ACC112 (cell line): ENCODE data around the gene LPP.
A peak's percentile ranks its signal among the peaks of the same experiment; 100 is the strongest.

Source experiments
- H2AFZ ChIP-seq: fragments of 200-600 bp; sonication (generic); one replicate; pipeline ENCODE4 v1.6.0; 2017; ENCODE audit warnings: antibody characterized with exemption, low read length; ENCODE audit not compliant: unreplicated experiment
- H3K27ac ChIP-seq: fragments of 200-600 bp; sonication (generic); 2 replicates; pipeline ENCODE4 v1.5.1; 2014; ENCODE audit warnings: low read depth, mild to moderate bottlenecking, antibody characterized with exemption, low read length, moderate library complexity
- H3K27me3 ChIP-seq: fragments of 200-600 bp; sonication (generic); 2 replicates; pipeline ENCODE4 v1.6.1; 2014; ENCODE audit warnings: mild to moderate bottlenecking, antibody characterized with exemption, low read length, moderate library complexity, mixed read lengths; ENCODE audit not compliant: insufficient read depth
- H3K36me3 ChIP-seq: fragments of 200-600 bp; sonication (generic); 2 replicates; pipeline ENCODE4 v1.6.1; 2016; ENCODE audit warnings: mild to moderate bottlenecking, antibody characterized with exemption, low read length, moderate library complexity, mixed read lengths; ENCODE audit not compliant: insufficient read depth
- H3K4me1 ChIP-seq: fragments of 200-600 bp; sonication (generic); one replicate; pipeline ENCODE4 v1.6.1; 2016; ENCODE audit warnings: low read length, mixed read lengths; ENCODE audit not compliant: insufficient read depth, unreplicated experiment, control insufficient read depth
- H3K4me3 ChIP-seq: fragments of 200-600 bp; sonication (generic); 2 replicates; pipeline ENCODE4 v1.5.1; 2014; ENCODE audit warnings: mild to moderate bottlenecking, low read depth, low read length
- H3K79me2 ChIP-seq: fragments of 200-600 bp; sonication (generic); one replicate; pipeline ENCODE4 v1.6.0; 2016; ENCODE audit warnings: low read length; ENCODE audit not compliant: control insufficient read depth, unreplicated experiment, insufficient read depth

LPP gene

DNA sequence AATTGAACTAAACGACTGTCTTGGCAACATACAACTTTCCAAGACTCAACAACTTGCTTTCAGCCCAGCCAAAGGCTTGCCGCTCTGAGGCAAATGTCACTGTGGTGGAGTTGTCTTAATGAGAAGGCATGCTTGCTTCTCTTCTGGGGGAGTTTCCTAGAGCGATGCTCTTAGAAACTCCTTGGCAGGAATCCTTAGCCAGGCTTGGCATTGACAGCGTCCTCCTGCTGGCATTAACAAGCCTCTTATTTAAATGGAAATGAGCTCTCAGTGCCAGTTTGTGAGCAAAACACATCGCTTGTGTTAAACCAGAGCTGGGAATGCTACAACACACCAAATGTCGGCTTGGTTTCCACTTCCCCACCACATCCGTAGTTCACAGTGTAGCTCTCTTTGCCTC, 752.3 kb downstream of the LPP start:
- Histone ChIP-seq H3K27ac (no peak overlapping the region), H3K4me3 (no peak overlapping the region), H2AFZ (no peak overlapping the region), H3K79me2 (no peaks in the 10 kb centered on the region), H3K27me3 (no peaks in the 10 kb centered on the region), H3K36me3 (no peaks in the 10 kb centered on the region), H3K4me1 (peaks cover 17% of the 10 kb centered on the region)

DNA sequence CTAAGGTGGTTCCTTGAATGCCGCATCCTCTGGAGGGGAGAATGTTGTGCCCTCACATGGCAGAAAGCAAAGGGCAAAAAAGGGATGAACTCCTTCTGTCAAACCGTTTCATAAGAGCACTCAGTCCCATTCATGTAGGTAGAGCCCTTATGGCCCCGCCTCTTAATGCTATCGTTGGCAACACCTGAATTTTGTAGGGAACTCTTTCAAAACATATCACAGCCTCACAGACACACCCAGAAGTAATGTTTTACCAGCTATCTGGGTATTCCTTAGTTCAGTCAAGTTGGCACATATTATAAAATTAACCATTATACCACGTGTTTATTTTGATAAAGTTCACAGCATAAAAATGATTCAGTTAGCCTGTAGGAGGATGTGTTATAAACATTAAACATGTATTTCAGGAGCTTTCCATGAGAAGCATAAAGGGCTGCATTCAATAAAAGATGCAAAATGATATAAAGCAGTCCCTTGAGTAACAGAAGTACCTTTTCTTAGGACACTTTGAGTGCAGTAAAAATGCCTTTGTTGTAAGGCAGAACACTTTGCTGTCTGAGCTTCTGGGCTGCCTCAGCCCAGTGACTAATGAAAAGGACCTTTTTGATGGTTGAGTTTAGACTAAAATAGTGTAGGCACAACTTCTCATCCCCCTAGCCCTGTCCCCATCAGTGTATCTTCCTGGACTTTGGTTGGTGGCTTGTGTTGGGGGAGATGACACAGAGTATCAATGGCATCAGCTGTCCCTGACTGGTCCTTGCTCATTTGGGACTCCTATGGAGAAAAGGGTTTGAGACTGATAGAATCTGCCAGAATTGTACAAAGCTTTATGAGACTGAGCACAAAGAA, 754.3 kb downstream of the LPP start:
- Histone ChIP-seq H2AFZ (no peak overlapping the region), H3K79me2 (no peaks in the 10 kb centered on the region), H3K27ac (no peak overlapping the region), H3K27me3 (no peaks in the 10 kb centered on the region), H3K4me1 (peaks cover 5% of the 10 kb centered on the region), H3K36me3 (no peaks in the 10 kb centered on the region), H3K4me3 (no peak overlapping the region)

DNA sequence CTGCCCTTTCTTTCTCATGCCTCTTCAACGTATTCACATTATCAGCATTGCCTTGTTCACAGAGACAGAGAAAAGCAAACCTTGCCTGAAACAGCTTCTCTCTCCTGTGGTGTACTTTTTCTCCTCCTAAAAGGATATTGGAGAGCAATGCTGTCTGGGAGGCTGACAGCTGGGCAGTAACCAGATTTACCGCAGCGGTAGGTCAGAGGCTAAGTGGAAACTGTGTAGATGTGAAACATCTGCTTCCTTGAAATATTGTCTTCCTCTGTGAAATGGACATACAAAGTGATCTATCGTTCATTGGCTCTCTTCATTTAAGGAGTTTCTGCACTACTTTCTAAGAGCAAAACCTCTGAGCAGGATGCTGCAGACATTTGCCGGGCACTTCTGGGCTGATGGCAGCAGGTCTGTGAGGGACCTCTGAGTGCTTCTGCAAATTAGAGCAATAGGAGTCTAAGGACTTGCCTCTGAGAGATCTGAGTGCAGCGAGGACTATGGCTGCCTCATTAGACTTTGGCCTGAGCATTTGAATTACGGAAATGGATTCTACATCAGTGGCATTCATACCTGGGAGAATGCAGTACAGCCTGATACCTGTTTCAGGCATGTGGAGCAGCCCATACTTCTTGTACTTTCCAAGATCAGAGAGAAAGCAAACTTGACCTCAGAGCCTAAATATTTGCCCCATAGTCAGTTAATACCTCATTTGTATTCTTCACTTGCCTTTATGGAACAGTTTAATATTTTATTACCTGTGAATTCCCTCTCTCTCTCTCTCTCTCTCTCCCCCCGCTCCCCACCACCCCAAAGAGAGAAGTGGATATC, 757.3 kb downstream of the LPP start:
- Histone ChIP-seq H3K27ac (no peak overlapping the region), H2AFZ (no peak overlapping the region), H3K79me2 (no peaks in the 10 kb centered on the region), H3K4me1 (peaks cover 21% of the 10 kb centered on the region), H3K4me3 (no peak overlapping the region), H3K27me3 (no peaks in the 10 kb centered on the region), H3K36me3 (no peaks in the 10 kb centered on the region)

DNA sequence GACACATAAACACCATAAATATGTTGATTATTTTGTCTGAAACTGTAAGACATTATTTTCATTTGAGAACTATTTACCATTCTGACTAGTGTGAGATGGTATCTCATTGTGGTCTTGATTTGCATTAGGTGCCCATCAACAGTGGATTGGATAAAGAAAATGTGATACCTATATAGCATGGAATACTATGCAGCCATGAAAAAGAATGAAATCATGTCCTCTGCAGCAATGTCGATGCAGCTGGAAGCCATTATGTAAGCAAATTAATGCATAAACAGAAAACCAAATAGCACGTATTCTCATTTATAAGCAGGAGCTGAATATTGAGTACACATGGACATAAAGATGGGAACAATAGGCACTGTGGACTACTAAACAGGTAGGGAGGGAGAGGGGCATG, 759.1 kb downstream of the LPP start:
- Histone ChIP-seq H3K36me3 (no peaks in the 10 kb centered on the region), H3K79me2 (no peaks in the 10 kb centered on the region), H3K27ac (no peak overlapping the region), H3K4me3 (no peak overlapping the region), H2AFZ (no peak overlapping the region), H3K27me3 (no peaks in the 10 kb centered on the region), H3K4me1 (peaks cover 29% of the 10 kb centered on the region)

DNA sequence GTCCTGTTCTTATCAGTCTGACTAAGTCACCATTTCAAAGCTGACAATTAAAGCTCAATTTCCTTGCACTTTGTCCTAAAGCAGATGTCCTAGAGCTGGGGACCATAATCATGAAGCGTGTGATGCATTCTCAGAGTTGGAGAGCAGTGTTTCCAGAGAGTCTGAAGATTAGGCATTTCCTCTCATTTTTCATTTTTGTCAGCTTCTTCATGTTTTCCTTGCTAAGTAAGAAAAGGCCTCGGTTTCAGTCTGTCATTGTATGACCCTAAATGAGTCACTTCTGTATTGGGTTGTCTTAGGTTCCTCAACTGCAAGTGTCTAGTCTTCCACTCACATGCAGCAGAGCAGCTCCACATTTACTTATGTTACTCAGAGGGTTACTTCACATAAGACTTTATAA, 760.6 kb downstream of the LPP start:
- Histone ChIP-seq H3K27ac (peak overlapping the region; percentile 60), H3K79me2 (no peaks in the 10 kb centered on the region), H3K27me3 (no peaks in the 10 kb centered on the region), H3K36me3 (no peaks in the 10 kb centered on the region), H3K4me3 (peak overlapping the region; percentile 17; the same call in 1 of the 2 replicates), H2AFZ (no peak overlapping the region), H3K4me1 (peaks cover 24% of the 10 kb centered on the region)

DNA sequence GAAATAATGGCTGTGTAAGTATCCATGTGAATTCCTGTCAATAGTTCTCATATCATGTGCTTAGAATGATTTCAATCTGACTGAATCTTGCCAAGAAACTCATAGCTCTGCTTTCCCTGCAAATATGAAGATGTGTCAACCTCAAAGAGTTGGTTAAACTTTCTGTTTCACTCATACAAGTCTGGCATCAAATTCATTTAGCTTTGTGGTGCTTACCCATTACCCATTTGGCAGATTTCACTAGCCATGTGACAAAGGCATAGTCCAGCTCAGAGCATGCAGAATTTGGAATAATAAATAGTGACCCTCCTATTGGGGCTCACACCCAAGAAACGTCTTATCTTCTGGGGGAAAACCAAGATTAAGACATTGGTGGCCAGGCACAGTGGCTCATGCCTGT, 761.2 kb downstream of the LPP start:
- Histone ChIP-seq H3K36me3 (no peaks in the 10 kb centered on the region), H2AFZ (no peak overlapping the region), H3K79me2 (no peaks in the 10 kb centered on the region), H3K4me1 (peaks cover 24% of the 10 kb centered on the region), H3K4me3 (no peak overlapping the region), H3K27me3 (no peaks in the 10 kb centered on the region), H3K27ac (peak overlapping the region; percentile 60)

DNA sequence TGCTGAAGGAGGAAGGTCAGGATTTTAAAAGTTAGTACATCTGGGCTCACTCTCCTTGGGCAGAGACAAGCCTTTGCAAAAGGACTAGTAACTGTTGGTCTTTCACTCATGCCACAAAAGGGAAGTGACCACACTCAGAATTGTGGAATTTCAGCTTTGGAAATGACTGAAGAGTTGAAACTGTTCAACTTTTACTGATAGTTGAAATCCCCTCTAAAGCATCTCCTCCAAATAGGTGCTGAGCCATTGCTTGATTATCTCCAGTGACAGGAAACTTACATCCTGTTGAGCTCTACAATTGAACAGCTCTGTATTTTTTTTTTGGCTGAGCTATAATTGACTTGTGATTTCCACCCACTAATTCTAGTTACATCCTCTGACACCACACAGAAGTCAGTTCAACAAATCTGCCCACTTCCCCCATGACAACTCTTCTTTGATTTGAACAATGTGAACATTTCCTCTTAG, 763.0 kb downstream of the LPP start:
- H3K4me3 ChIP-seq: no peak overlapping the region
- H3K4me1 ChIP-seq: peaks cover 24% of the 10 kb centered on the region

DNA sequence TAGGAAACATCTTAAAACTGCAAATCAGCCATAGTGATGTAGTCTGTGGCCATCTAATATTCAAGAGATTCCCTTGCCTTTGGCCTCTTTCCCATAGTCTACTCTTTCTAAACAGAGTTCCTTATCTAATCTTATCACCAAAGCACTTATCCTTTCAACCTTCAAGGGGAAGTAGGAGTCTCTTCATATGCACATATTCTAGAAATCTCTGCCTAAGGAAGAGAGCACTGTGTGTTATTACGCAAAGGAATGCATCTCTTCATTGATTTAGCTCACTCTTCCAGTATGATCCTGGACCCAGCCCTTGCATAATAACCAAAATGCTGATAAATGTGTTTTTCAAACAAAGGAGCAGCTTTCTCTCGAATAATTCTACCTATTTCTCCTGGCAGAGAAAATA, 764.1 kb downstream of the LPP start:
- Histone ChIP-seq H3K4me3 (no peak overlapping the region), H3K79me2 (no peaks in the 10 kb centered on the region), H2AFZ (no peak overlapping the region), H3K36me3 (no peaks in the 10 kb centered on the region), H3K4me1 (peaks cover 24% of the 10 kb centered on the region), H3K27ac (no peak overlapping the region), H3K27me3 (no peaks in the 10 kb centered on the region)

More for the DNA sequence above, 763.0 kb downstream of the LPP start:
- Histone ChIP-seq H3K27ac (no peak overlapping the region), H2AFZ (no peak overlapping the region), H3K27me3 (no peaks in the 10 kb centered on the region), H3K36me3 (no peaks in the 10 kb centered on the region), H3K79me2 (no peaks in the 10 kb centered on the region)

DNA sequence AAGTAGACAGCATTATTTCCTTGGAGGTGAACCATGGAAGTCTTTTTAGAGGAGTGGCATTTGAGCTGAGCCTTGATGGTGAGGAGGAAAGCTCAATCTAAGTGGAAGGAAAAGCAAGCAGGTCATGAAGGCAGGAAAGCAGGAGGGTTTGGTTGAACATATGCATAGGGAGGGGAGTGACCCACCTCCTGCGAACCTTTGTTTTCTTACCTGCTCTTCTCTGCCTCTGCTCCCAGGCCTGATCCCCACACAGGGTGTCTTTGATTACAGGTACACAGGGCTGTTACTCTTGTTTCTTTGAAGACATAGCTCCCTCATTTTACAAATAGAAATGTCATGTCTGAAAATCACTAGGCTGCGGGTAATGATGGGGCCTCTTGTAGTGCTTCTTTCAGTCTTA, 769.7 kb downstream of the LPP start:
- H3K4me1 ChIP-seq: no peaks in the 10 kb centered on the region

DNA sequence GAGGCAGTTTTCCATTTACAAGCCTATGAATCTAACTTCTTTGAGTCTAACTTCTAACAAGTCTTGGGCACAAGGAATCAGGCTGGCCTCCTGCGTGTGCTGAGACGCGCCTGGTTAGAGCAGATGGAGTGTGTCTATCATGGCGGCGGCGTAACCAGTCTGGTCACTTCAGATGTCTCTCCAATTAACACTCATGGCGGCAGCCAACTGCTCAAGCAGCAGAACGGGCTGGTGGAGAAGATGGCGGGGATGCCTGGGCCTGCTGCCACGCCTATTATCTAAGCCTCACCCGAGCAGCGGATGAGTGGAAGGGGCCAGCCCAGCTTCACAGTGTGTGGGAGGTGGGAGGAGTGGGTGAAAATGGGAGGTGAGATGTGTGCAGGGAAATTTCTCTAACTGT, 771.4 kb downstream of the LPP start:
- Histone ChIP-seq H3K79me2 (no peaks in the 10 kb centered on the region), H2AFZ (no peak overlapping the region), H3K4me3 (no peak overlapping the region), H3K4me1 (no peaks in the 10 kb centered on the region), H3K27ac (no peak overlapping the region), H3K36me3 (no peaks in the 10 kb centered on the region), H3K27me3 (no peaks in the 10 kb centered on the region)

More for the DNA sequence above, 769.7 kb downstream of the LPP start:
- no peak overlapping the region for H3K4me3 ChIP-seq
- H2AFZ ChIP-seq: no peak overlapping the region
- no peaks in the 10 kb centered on the region for H3K27me3 ChIP-seq
- no peaks in the 10 kb centered on the region for H3K36me3 ChIP-seq
- H3K27ac ChIP-seq: no peak overlapping the region
- no peaks in the 10 kb centered on the region for H3K79me2 ChIP-seq
